Activated CD8-positive, alpha-beta memory T cell treated with anti-CD3 and anti-CD28 coated beads for 36 hours (primary cell): ENCODE data around the gene GATC. TPM values are rescaled to one million over a fixed set of nuclear protein-coding genes. Genes with fewer than 3 reads are reported as not detected.

Experiments
- total RNA-seq, 2 experiments: library from RNA; stranded (reverse); gene quantifications; one replicate each; pipeline ENCODE4 v1.2.3, GENCODE V29; 2021

The GATC gene
- total RNA-seq, 2 experiments from 2014 or later, result 30.8 to 32.1 TPM

Other genes with a start within 250 kb of the GATC start
- 1,000 to 10,000 TPM; 3,993 to 4,133 TPM for gene RPLP0, start 245.3 kb upstream of the GATC start, total RNA-seq
- 10 to 100 TPM; 33.0 to 39.1 TPM for gene PXN, start 180.7 kb upstream of the GATC start, total RNA-seq
- gene RNU4-2, start 154.5 kb upstream of the GATC start, total RNA-seq, result 1,000 to 10,000 TPM; 1,157 to 1,321 TPM
- gene RNU4-1, start 153.2 kb upstream of the GATC start, total RNA-seq, result 100 to 1,000 TPM; 620 to 702 TPM
- 1 to 10 TPM; 2.5 to 3.7 TPM for gene SIRT4, start 144.1 kb upstream of the GATC start, total RNA-seq
- not detected for gene PLA2G1B, start 118.7 kb upstream of the GATC start, total RNA-seq
- under 1 TPM; 0.17 to 0.21 TPM for gene MSI1, start 77.3 kb upstream of the GATC start, total RNA-seq
- gene COX6A1, start 8.3 kb upstream of the GATC start, total RNA-seq, result 100 to 1,000 TPM; 494 TPM
- 10 to 100 TPM; 68.2 to 69.1 TPM for gene TRIAP1, start 60 bp upstream of the GATC start, total RNA-seq
- gene SRSF9, start 23.3 kb downstream of the GATC start, total RNA-seq, result 100 to 1,000 TPM; 275 to 281 TPM
- 100 to 1,000 TPM; 269 to 277 TPM for gene DYNLL1, start 49.7 kb downstream of the GATC start, total RNA-seq
- gene COQ5, start 82.7 kb downstream of the GATC start, total RNA-seq, result 10 to 100 TPM; 33.7 to 36.0 TPM
- gene RNF10, start 87.9 kb downstream of the GATC start, total RNA-seq, result 100 to 1,000 TPM; 165 to 168 TPM
- 10 to 100 TPM; 75.4 to 75.6 TPM for gene POP5, start 135.0 kb downstream of the GATC start, total RNA-seq
- gene CABP1, start 194.2 kb downstream of the GATC start, total RNA-seq, result under 1 TPM; 0.17 to 0.31 TPM
- gene MLEC, start 240.7 kb downstream of the GATC start, total RNA-seq, result 100 to 1,000 TPM; 128 to 132 TPM